Regular cardiac myocyte (primary cell): ENCODE results near the gene ACSBG1. TPM values are rescaled to one million over a fixed set of nuclear protein-coding genes. Genes with fewer than 3 reads are reported as not detected.

Source experiments
- total RNA-seq: library from RNA; depleted of rRNA; stranded (reverse); fragments of >200 nt; gene quantifications from 2 replicates; pipeline ENCODE4 v1.2.3, GENCODE V29; 2014

Gene ACSBG1, protein sequence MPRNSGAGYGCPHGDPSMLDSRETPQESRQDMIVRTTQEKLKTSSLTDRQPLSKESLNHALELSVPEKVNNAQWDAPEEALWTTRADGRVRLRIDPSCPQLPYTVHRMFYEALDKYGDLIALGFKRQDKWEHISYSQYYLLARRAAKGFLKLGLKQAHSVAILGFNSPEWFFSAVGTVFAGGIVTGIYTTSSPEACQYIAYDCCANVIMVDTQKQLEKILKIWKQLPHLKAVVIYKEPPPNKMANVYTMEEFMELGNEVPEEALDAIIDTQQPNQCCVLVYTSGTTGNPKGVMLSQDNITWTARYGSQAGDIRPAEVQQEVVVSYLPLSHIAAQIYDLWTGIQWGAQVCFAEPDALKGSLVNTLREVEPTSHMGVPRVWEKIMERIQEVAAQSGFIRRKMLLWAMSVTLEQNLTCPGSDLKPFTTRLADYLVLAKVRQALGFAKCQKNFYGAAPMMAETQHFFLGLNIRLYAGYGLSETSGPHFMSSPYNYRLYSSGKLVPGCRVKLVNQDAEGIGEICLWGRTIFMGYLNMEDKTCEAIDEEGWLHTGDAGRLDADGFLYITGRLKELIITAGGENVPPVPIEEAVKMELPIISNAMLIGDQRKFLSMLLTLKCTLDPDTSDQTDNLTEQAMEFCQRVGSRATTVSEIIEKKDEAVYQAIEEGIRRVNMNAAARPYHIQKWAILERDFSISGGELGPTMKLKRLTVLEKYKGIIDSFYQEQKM
- under 0.01 TPM in 1 of 2 replicates, not detected in the other for total RNA-seq

DNA sequence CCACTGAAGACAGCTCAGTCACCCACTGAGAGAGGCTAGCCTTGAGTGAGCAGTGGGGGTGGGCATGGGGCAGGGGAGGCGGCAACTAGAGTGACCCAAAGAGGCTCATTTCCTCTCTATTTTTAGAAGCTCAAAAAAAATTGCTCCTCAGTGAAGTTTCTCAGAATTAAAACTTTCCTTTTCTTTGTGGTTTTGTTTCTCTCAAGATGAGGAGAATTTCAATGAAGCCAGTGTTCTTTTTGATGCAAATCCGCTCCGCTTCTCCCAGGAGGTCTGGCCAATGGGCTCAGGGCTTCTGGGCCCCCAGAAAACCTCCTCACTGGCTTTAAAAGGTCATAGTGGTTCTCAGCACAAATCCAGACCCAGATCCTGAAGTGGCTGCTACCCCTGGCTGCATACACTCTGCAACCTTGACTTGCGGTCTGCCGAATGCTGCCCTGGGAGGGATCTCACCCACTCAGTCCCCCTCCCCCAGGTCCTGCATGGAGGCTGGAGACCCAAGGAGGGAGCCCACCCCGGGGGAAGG is at the start of gene ACSBG1:
Gene ACSBG1, minus strand, starts transcription at position 51 of the 526 bp plus-strand sequence. CDS start 64 bp downstream, outside the sequence.

DNA sequence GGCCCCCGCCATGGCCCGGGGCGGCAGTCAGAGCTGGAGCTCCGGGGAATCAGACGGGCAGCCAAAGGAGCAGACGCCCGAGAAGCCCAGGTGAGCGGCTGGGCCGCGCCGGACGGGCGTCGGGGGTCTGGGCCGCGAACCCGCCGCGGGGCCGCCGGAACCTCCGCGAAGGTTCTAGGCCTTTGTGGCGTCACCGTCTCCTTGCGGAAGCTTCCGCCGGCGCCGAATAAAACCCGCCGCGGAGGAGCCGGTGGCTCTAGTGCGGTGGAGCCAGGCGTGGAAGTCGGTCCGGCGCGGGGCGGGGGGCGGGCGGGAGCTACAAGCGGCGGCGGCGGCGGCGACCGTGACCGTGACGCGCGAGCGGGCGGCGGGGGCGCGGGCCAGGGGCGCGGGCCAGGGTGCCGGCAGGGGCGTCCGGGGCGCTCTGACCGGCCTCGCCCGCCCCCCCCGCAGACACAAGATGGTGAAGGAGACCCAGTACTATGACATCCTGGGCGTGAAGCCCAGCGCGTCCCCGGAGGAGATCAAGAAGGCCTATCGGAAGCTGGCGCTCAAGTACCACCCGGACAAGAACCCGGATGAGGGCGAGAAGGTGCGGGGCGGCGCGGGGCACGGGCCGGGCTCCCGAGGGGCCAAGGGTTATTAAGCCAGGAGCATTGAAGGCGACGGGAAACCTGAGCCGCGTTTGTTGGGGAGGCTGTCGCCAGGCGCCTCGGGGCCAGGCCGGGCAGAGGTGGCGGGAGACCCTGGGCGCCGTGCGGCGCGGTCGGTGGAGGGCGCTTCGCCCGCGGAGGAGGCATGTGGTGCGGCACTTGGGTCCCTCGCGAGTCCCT is 30.2 kb upstream of the ACSBG1 start, which contains the start of gene DNAJA4:
Gene DNAJA4, plus strand, starts transcription at position 259 of the 833 bp plus-strand sequence. Its CDS starts 202 bp downstream, at position 461.

DNA sequence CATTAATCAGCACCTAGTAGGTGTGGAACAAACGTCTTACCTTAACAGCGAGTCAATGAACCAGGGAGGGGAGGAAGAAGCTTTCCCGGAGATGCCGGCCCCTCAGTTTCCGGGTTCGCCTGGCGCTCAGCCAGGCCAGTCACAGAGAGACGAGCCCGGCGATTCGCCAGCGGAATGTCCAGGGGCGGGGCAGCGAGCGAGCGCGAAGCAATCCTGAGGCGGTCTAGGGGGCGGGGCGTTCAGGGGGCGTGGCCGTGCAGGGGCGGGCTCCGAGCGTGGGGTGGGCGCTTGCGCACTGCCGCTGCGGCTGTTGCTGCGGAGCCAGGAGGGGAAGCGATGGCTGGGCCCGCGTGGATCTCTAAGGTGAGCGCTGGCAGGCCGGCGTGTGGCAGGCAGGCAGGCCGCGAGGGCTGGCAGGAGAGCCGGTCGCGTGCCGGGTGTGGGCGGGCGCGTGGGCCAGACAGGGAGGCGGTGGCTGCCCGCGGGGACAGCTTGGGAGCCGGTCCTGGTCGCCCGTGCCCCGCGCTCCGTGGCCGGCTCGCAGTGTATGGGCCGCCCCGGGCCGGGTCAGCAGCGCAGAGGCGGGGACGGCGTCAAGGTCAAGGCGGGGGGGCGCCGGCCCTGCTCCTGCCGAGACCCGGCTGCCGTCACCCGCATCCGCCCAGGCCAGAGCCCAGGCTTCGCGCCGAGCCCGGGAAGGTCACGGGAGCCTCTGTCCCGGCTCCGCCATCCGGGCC is 85.1 kb downstream of the ACSBG1 start, which contains the start of gene IDH3A:
Gene IDH3A, plus strand, starts transcription at position 295 of the 737 bp plus-strand sequence. Its CDS starts 42 bp downstream, at position 337.

DNA sequence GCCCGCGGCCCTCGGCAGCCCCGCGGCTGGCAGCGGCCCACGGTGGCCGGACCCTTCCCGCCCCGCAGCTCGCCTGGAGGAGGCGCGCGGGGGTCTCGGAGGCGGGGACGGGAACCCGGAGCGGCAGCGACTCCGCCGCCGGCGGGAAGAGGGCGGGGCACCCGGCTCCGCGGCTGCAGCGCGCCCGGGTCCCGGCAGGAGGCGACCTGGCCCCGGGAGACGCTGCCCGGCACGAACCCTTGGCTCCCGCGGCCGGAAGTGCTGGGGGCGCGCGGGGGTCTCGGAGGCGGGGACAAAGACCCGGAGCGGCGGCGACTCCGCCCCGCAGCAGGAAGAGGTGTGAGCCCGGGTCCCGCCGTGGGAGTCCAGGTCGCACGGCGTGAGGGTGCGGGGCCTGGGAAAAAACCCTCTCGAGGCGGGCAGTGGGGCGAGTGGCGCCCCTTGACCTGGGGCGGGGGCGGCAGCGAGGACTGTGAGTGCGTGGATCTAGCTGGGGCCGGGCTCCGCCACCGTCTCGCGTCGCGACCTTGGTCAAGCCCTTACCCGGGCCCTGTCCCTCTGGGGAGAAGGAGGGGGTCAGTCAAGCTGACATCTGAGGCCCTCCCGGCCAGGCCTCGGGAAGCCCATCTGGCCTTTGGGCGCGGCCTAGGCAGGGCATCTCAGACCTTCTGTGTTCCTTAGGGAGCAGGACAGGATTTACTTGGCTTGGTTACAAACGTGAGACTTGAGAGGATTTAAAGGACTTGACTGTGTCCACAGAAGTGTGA is 102.9 kb downstream of the ACSBG1 start, which contains the start of gene CIB2:
Gene CIB2, minus strand, starts transcription at position 151 of the 767 bp plus-strand sequence. CDS start 230 bp downstream, outside the sequence.

Other genes starting within 250 kb of the ACSBG1 start
- gene TBC1D2B, start 156.9 kb downstream of the ACSBG1 start, total RNA-seq: 28.6 and 46.5 TPM in 2 replicates
- not detected in 2 replicates for gene SH2D7, start 142.0 kb downstream of the ACSBG1 start, total RNA-seq
- gene CIB2, start 103.1 kb downstream of the ACSBG1 start, total RNA-seq: 1.7 and 1.9 TPM in 2 replicates
- gene IDH3A, start 85.2 kb downstream of the ACSBG1 start, total RNA-seq: 27.6 and 81.1 TPM in 2 replicates
- gene DNAJA4, start 30.0 kb upstream of the ACSBG1 start, total RNA-seq: 3.4 and 4.8 TPM in 2 replicates
- gene SKIC8, start 65.0 kb upstream of the ACSBG1 start, total RNA-seq: 62.6 and 120 TPM in 2 replicates
- not detected in 2 replicates for gene CRABP1, start 105.8 kb upstream of the ACSBG1 start, total RNA-seq
- 15.1 and 31.9 TPM in 2 replicates for gene IREB2, start 203.7 kb upstream of the ACSBG1 start, total RNA-seq